H9 (cell line): Measurements from ENCODE around the gene ZNF541. TPM values are rescaled to one million over a fixed set of nuclear protein-coding genes. Genes with fewer than 3 reads are reported as not detected.

ENCODE experiments used
- DNase-seq: peaks from one replicate; pipeline ENCODE4 v3.0.0-alpha.2; 2017
- H2AFZ ChIP-seq: one replicate; pipeline ENCODE4 v1.6.1; 2013; ENCODE audit warnings: mild to moderate bottlenecking, low read length, control low read depth, moderate library complexity
- H2AK5ac ChIP-seq: 2 replicates; pipeline ENCODE4 v1.6.1; 2013; ENCODE audit warnings: low read length, control low read depth, mixed read lengths; ENCODE audit not compliant: insufficient read length
- H2BK120ac ChIP-seq: one replicate; pipeline ENCODE4 v1.6.1; 2013; ENCODE audit warnings: low read depth, mild to moderate bottlenecking, low read length, control low read depth, inconsistent platforms; ENCODE audit not compliant: poor library complexity, severe bottlenecking
- H2BK12ac ChIP-seq: 2 replicates; pipeline ENCODE4 v1.6.1; 2013; ENCODE audit warnings: low read length, control low read depth, mixed read lengths, low read depth; ENCODE audit not compliant: insufficient read length
- H2BK15ac ChIP-seq: 2 replicates; pipeline ENCODE4 v1.6.1; 2013; ENCODE audit warnings: low read depth, low read length, control low read depth
- H2BK20ac ChIP-seq: one replicate; pipeline ENCODE4 v1.6.1; 2013; ENCODE audit warnings: low read depth, mild to moderate bottlenecking, low read length, control low read depth, inconsistent platforms; ENCODE audit not compliant: poor library complexity, severe bottlenecking
- H2BK5ac ChIP-seq: 2 replicates; pipeline ENCODE4 v1.6.1; 2013; ENCODE audit warnings: low read length, control low read depth, mixed read lengths; ENCODE audit not compliant: insufficient read length
- H3K14ac ChIP-seq: 2 replicates; pipeline ENCODE4 v1.6.1; 2013; ENCODE audit warnings: low read length, control low read depth; ENCODE audit not compliant: insufficient read depth
- H3K18ac ChIP-seq: 2 replicates; pipeline ENCODE4 v1.6.1; 2013; ENCODE audit warnings: low read depth, mild to moderate bottlenecking, mixed read lengths, low read length, control low read depth; ENCODE audit not compliant: insufficient read length
- H3K23ac ChIP-seq: 2 replicates; pipeline ENCODE4 v1.6.1; 2013; ENCODE audit warnings: low read length, control low read depth, mixed read lengths, low read depth; ENCODE audit not compliant: insufficient read length
- H3K23me2 ChIP-seq: 2 replicates; pipeline ENCODE4 v1.6.1; 2013; ENCODE audit warnings: low read depth, mild to moderate bottlenecking, mixed read lengths, low read length, control low read depth; ENCODE audit not compliant: insufficient read length, poor library complexity, severe bottlenecking
- H3K27ac ChIP-seq: 2 replicates; pipeline ENCODE4 v1.5.1; 2013; ENCODE audit warnings: low read length, control low read depth, mixed read lengths, low read depth; ENCODE audit not compliant: insufficient read length
- H3K27me3 ChIP-seq: 2 replicates; pipeline ENCODE4 v1.6.1; 2013; ENCODE audit warnings: low read length, control low read depth, inconsistent platforms; ENCODE audit not compliant: insufficient read depth
- H3K4ac ChIP-seq: 2 replicates; pipeline ENCODE4 v1.6.1; 2013; ENCODE audit warnings: low read depth, mild to moderate bottlenecking, control low read depth, inconsistent platforms, low read length, moderate library complexity
- H3K4me1 ChIP-seq: 2 replicates; pipeline ENCODE4 v1.6.1; 2013; ENCODE audit warnings: low read length, control low read depth, inconsistent platforms; ENCODE audit not compliant: insufficient read depth
- H3K4me2 ChIP-seq: 2 replicates; pipeline ENCODE4 v1.6.1; 2013; ENCODE audit warnings: low read length, control low read depth, mixed read lengths; ENCODE audit not compliant: insufficient read length, insufficient read depth
- H3K56ac ChIP-seq: 2 replicates; pipeline ENCODE4 v1.6.1; 2013; ENCODE audit warnings: low read depth, mild to moderate bottlenecking, mixed read lengths, low read length, control low read depth; ENCODE audit not compliant: insufficient read length
- H3K79me1 ChIP-seq: 2 replicates; pipeline ENCODE4 v1.6.1; 2013; ENCODE audit warnings: low read depth, mild to moderate bottlenecking, moderate library complexity, low read length, control low read depth, inconsistent platforms; ENCODE audit not compliant: insufficient read depth, poor library complexity, severe bottlenecking
- H3K79me2 ChIP-seq: 2 replicates; pipeline ENCODE4 v1.6.1; 2013; ENCODE audit warnings: low read length, control low read depth, inconsistent platforms; ENCODE audit not compliant: insufficient read depth
- H3K9ac ChIP-seq: 2 replicates; pipeline ENCODE4 v1.6.1; 2013; ENCODE audit warnings: low read length, control low read depth, mixed read lengths; ENCODE audit not compliant: insufficient read length; ENCODE audit errors: extremely low read depth
- H3K9me3 ChIP-seq: one replicate; pipeline ENCODE4 v1.6.1; 2013; ENCODE audit warnings: low read depth, low read length, inconsistent platforms; ENCODE audit not compliant: control insufficient read depth
- H3T11ph ChIP-seq: one replicate; pipeline ENCODE4 v1.6.1; 2013; ENCODE audit warnings: mild to moderate bottlenecking, low read length, control low read depth, inconsistent platforms
- H4K20me1 ChIP-seq: one replicate; pipeline ENCODE4 v1.6.1; 2013; ENCODE audit not compliant: control insufficient read depth, insufficient read length, insufficient read depth
- H4K5ac ChIP-seq: 2 replicates; pipeline ENCODE4 v1.6.1; 2013; ENCODE audit warnings: low read depth, mild to moderate bottlenecking, mixed read lengths, low read length, control low read depth; ENCODE audit not compliant: insufficient read length
- H4K8ac ChIP-seq: replicated peaks from 2 replicates; pipeline ENCODE4 v1.6.1; 2013; ENCODE audit warnings: low read length, control low read depth, mixed read lengths, low read depth; ENCODE audit not compliant: insufficient read length
- H4K91ac ChIP-seq: 2 replicates; pipeline ENCODE4 v1.6.1; 2013; ENCODE audit warnings: low read depth, mild to moderate bottlenecking, moderate library complexity, mixed read lengths, low read length, control low read depth; ENCODE audit not compliant: insufficient read length
- H3K27ac Mint-ChIP-seq, 3 experiments: 2 replicates in 2 of 3; 3 replicates in 1 of 3; pipeline ENCODE4 v1.8.0; 2020 to 2021; ENCODE audit warnings: mixed read lengths in 3 of 3, mild to moderate bottlenecking in 1 of 3, moderate library complexity in 1 of 3
- H3K27me3 Mint-ChIP-seq: 2 replicates; pipeline ENCODE4 v1.8.0; 2021; ENCODE audit warnings: low read depth, mild to moderate bottlenecking, moderate library complexity, mixed read lengths
- H3K36me3 Mint-ChIP-seq, 3 experiments: 2 replicates in 2 of 3; 3 replicates in 1 of 3; pipeline ENCODE4 v1.8.0; 2020 to 2021; ENCODE audit warnings: low read depth in 3 of 3, mixed read lengths in 3 of 3; ENCODE audit not compliant: insufficient read depth in 1 of 3
- H3K4me1 Mint-ChIP-seq, 2 experiments: 2 replicates each; pipeline ENCODE4 v1.8.0; 2020; ENCODE audit warnings: mixed read lengths in 2 of 2
- H3K4me3 Mint-ChIP-seq, 2 experiments: 2 replicates in 1 of 2; 3 replicates in 1 of 2; pipeline ENCODE4 v1.8.0; 2020 to 2021; ENCODE audit warnings: mild to moderate bottlenecking in 2 of 2, mixed read lengths in 2 of 2, moderate library complexity in 1 of 2
- H3K9me3 Mint-ChIP-seq, 2 experiments: 2 replicates in 1 of 2; 3 replicates in 1 of 2; pipeline ENCODE4 v1.8.0; 2020; ENCODE audit warnings: mild to moderate bottlenecking in 2 of 2, mixed read lengths in 2 of 2, moderate library complexity in 1 of 2
- WGBS: extraction: QIAGEN DNeasy Blood & Tissue Kit; methylation state at CpG from one replicate; pipeline ENCODE4 v1.1.7; 2013; ENCODE audit warnings: missing lambda C conversion rate, low lambda C conversion rate, mixed read lengths; ENCODE audit not compliant: insufficient read length; ENCODE audit errors: extremely low coverage; 5-methylcytosine and 5-hydroxymethylcytosine counted together
- total RNA-seq: library from RNA; stranded (reverse); gene quantifications from 2 replicates; pipeline ENCODE4 v1.2.1, GENCODE V29; 2021
- TF ChIP-seq, protein P1 (sequence below): fragments of 200-600 bp; sonication (generic); conservative IDR thresholded peaks from 3 replicates; pipeline ENCODE4 v1.8.0; 2021; ENCODE audit warnings: antibody characterized with exemption, mild to moderate bottlenecking

ZNF541 gene
- total RNA-seq, 1 experiment from 2014 or later = not detected

DNA sequence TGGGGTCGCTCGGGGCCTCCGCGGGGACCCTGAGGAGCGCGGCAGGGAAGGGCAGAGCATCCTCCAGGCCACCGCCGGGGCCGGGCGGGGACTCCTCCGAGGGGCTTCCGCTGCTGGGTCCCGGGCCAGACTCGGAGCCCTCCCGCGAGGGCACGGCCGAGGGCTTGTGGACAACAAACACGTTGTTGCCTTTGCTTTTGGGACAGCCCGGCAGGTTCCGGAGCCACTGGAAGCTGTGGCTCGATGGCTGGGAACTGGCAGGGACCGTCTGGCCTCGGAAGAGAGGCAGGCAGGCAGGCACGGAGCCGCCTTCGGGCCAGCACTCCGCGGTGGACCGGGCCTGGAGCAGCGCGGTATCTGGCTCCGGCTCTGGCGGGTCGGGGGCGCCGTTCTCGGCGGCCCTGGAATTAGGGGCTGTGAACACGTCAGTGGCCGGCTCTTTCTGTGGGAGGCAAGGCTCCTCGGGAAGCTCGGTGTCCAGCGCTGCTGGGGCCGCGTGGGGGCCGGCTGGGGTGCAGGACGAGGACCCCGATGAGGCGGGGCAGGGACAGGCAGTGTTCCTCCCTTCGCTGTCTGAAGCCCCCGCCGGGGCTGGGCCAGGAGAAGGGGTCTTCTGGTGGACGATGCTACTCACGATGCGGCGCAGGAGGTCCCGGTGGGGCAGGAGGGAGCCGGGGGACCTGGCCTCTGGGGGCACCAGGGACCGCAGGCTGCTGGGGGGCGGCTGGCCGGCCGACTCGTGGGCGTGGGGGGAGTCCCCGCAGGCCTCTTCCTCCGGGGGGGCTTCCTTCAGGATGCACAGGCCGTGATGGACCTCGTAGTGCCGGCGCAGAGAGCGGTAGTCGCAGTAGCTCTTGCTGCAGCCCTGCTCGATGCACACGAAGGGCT lies 27.6 kb downstream of the ZNF541 start:
- H4K91ac ChIP-seq = no peak overlapping the region
- TF ChIP-seq, protein P1, sequence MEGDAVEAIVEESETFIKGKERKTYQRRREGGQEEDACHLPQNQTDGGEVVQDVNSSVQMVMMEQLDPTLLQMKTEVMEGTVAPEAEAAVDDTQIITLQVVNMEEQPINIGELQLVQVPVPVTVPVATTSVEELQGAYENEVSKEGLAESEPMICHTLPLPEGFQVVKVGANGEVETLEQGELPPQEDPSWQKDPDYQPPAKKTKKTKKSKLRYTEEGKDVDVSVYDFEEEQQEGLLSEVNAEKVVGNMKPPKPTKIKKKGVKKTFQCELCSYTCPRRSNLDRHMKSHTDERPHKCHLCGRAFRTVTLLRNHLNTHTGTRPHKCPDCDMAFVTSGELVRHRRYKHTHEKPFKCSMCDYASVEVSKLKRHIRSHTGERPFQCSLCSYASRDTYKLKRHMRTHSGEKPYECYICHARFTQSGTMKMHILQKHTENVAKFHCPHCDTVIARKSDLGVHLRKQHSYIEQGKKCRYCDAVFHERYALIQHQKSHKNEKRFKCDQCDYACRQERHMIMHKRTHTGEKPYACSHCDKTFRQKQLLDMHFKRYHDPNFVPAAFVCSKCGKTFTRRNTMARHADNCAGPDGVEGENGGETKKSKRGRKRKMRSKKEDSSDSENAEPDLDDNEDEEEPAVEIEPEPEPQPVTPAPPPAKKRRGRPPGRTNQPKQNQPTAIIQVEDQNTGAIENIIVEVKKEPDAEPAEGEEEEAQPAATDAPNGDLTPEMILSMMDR = no peak
- no peak overlapping the region for H4K8ac ChIP-seq
- no peaks in the 10 kb centered on the region for H3K9me3 ChIP-seq
- WGBS = no CpG with 5 or more reads among the region's 75 CpGs
- H2BK20ac ChIP-seq = no peak overlapping the region
- no peaks in the 10 kb centered on the region; the same call in 1 of the 2 replicates for H3K27me3 ChIP-seq
- no peak overlapping the region for H3K18ac ChIP-seq
- H3K27me3 Mint-ChIP-seq = no peaks in the 10 kb centered on the region; the same call in 1 of the 2 replicates
- no peak overlapping the region for H2AFZ ChIP-seq
- H2BK15ac ChIP-seq = no peak overlapping the region
- H4K20me1 ChIP-seq = no peaks in the 10 kb centered on the region
- no peak overlapping the region for H3K23ac ChIP-seq
- no peak overlapping the region for H3K4me2 ChIP-seq
- DNase-seq = peak; percentile 56
- H3K14ac ChIP-seq = no peak overlapping the region
- no peaks in the 10 kb centered on the region for H3K79me2 ChIP-seq
- H3T11ph ChIP-seq = no peak overlapping the region
- H3K56ac ChIP-seq = no peak overlapping the region
- no peak overlapping the region for H3K4ac ChIP-seq
- H3K9ac ChIP-seq = no peak overlapping the region
- H3K27ac Mint-ChIP-seq = no peak overlapping the region
- H4K5ac ChIP-seq = no peak overlapping the region
- H2BK120ac ChIP-seq = no peak overlapping the region
- H3K4me3 Mint-ChIP-seq = no peak overlapping the region
- peaks cover 5 to 11% of the 10 kb centered on the region in 2 experiments for H3K4me1 Mint-ChIP-seq
- H2AK5ac ChIP-seq = no peak overlapping the region
- H3K27ac ChIP-seq = no peak overlapping the region
- H3K23me2 ChIP-seq = no peaks in the 10 kb centered on the region
- no peak overlapping the region for H2BK5ac ChIP-seq
- H3K79me1 ChIP-seq = no peaks in the 10 kb centered on the region
- no peaks in the 10 kb centered on the region for H3K36me3 Mint-ChIP-seq
- H3K9me3 Mint-ChIP-seq = no peaks in the 10 kb centered on the region
- H2BK12ac ChIP-seq = no peak overlapping the region
- no peaks in the 10 kb centered on the region for H3K4me1 ChIP-seq
